ENCODE measurements around the gene NTRK2.

- TF ChIP-seq EP300 (IDR thresholded peaks at IDR 0.05; ENCODE audit: borderline replicate concordance) (no peak), RAD21 (IDR thresholded peaks at IDR 0.05; ENCODE audit: low read depth) (no peak), FOXM1 (IDR thresholded peaks at IDR 0.05; ENCODE audit: borderline replicate concordance, low read depth) (no peak), NFIC (IDR thresholded peaks at IDR 0.05) (no peak), EGR1 (IDR thresholded peaks at IDR 0.05) (no peak), REST (IDR thresholded peaks at IDR 0.05; ENCODE audit: low read depth) (no peak), CEBPB (IDR thresholded peaks at IDR 0.05) (no peak), TAF1 (IDR thresholded peaks at IDR 0.05; ENCODE audit: low read depth) (no peak)
These were observed 22.1 kb downstream of the NTRK2 start for GRCh38 chr9:84691634-84692033.

Data from Ishikawa (cell line).